HCT116 (cell line): ENCODE measurements around the gene PRSS33. TPM values are rescaled to one million over a fixed set of nuclear protein-coding genes. Genes with fewer than 3 reads are reported as not detected.

ENCODE experiments used
- ATAC-seq: fragments of 200-7000 bp; cut with Tn5 transposase; 2 replicates; pipeline ENCODE4 v1.9.1; 2020; ENCODE audit warnings: mild to moderate bottlenecking, moderate library complexity
- BruUV-seq: library from RNA; stranded (reverse); fragments of 400-500 nt; replicated peaks from 2 replicates; lab custom pipeline; 2021; lab: Mats Ljungman, UMichigan
- CTCF ChIA-PET: fragments of 300-600 bp; sonication (Branson Sonifier 250); formaldehyde crosslinking; loops from one replicate; lab custom pipeline; 2021; ENCODE audit warnings: antibody characterized with exemption; lab: Charles Lee
- POLR2A ChIA-PET: fragments of 300-600, 350-600 bp; sonication (Branson Sonifier 250); formaldehyde crosslinking; loops from one replicate; lab custom pipeline; 2021; ENCODE audit warnings: antibody characterized with exemption; lab: Charles Lee
- RAD21 ChIA-PET, 2 experiments: fragments of 300-600 bp; sonication (Branson Sonifier 250); formaldehyde crosslinking; loops; one replicate each; lab custom pipeline; 2023; ENCODE audit warnings: low total read pairs in 2 of 2; ENCODE audit not compliant: uncharacterized antibody in 2 of 2, unreplicated experiment in 2 of 2, low non-redundant PET in 1 of 2; lab: Charles Lee
- DNase-seq: peaks from one replicate; pipeline ENCODE4 v3.0.0-alpha.2; 2010; ENCODE audit warnings: low read depth, low spot score
- H2AFZ ChIP-seq: fragments of 200-600 bp; shearing (Covaris generic), sonication (generic); 2 replicates; pipeline ENCODE4 v1.6.1; 2017; ENCODE audit warnings: low read depth, mixed run types, mixed read lengths, antibody characterized with exemption, low read length; ENCODE audit not compliant: poor library complexity, severe bottlenecking
- H3K27ac ChIP-seq: 2 replicates; pipeline ENCODE4 v1.5.1; 2012; ENCODE audit warnings: low read depth, low read length
- H3K27me3 ChIP-seq: fragments of 200-600 bp; sonication (generic); 2 replicates; pipeline ENCODE4 v1.6.1; 2016; ENCODE audit warnings: mixed run types, low read length, mixed read lengths; ENCODE audit not compliant: insufficient read depth
- H3K36me3 ChIP-seq, 2 experiments: fragments of 200-500 bp in 1 of 2; fragments of 200-600 bp in 1 of 2; sonication (Bioruptor generic) in 1 of 2; sonication (generic) in 1 of 2; 2 replicates each; pipeline versions ENCODE4 v1.5.1 to v1.6.1; 2014 to 2016; ENCODE audit warnings: low read length in 2 of 2, inconsistent platforms in 1 of 2, mixed read lengths in 1 of 2, mixed run types in 1 of 2; ENCODE audit not compliant: insufficient read depth in 2 of 2, control insufficient read depth in 1 of 2
- H3K4me1 ChIP-seq, 2 experiments: fragments of 200-600 bp in 1 of 2; sonication (generic) in 1 of 2; 2 replicates each; pipeline versions ENCODE4 v1.5.1 to v1.6.1; 2012 to 2017; ENCODE audit warnings: low read length in 2 of 2, inconsistent platforms in 1 of 2, mild to moderate bottlenecking in 1 of 2, mixed read lengths in 1 of 2, mixed run types in 1 of 2, moderate library complexity in 1 of 2; ENCODE audit not compliant: insufficient read depth in 2 of 2, control insufficient read depth in 1 of 2
- H3K4me2 ChIP-seq: fragments of 200-600 bp; sonication (generic); 2 replicates; pipeline ENCODE4 v1.6.1; 2017; ENCODE audit warnings: mixed run types, low read length, mixed read lengths
- H3K4me3 ChIP-seq, 2 experiments: fragments of 200-600 bp in 1 of 2; sonication (generic) in 1 of 2; replicated peaks in 1 of 2; 2 replicates each; pipeline ENCODE4 v1.5.1; 2011 to 2016; ENCODE audit warnings: low read length in 2 of 2, control low read depth in 1 of 2, low read depth in 1 of 2, mild to moderate bottlenecking in 1 of 2, mixed read lengths in 1 of 2, mixed run types in 1 of 2
- H3K79me2 ChIP-seq: fragments of 200-600 bp; sonication (generic); 2 replicates; pipeline ENCODE4 v1.6.1; 2017; ENCODE audit warnings: mild to moderate bottlenecking, mixed run types, low read length, moderate library complexity, mixed read lengths; ENCODE audit not compliant: insufficient read depth
- H3K9ac ChIP-seq: fragments of 200-600 bp; sonication (generic); 2 replicates; pipeline ENCODE4 v1.6.1; 2016; ENCODE audit warnings: low read length, mixed read lengths
- H3K9me2 ChIP-seq: fragments of 200-600 bp; sonication (generic), shearing (Covaris generic); 2 replicates; pipeline ENCODE4 v1.6.1; 2017; ENCODE audit warnings: mixed run types, mild to moderate bottlenecking, moderate library complexity; ENCODE audit not compliant: insufficient read depth
- H3K9me3 ChIP-seq, 2 experiments: fragments of 200-500 bp in 1 of 2; fragments of 200-600 bp in 1 of 2; sonication (Bioruptor generic) in 1 of 2; sonication (generic) in 1 of 2; 2 replicates each; pipeline ENCODE4 v1.6.1; 2014 to 2017; ENCODE audit warnings: low read length in 2 of 2, mixed read lengths in 2 of 2, inconsistent platforms in 1 of 2, low read depth in 1 of 2, mild to moderate bottlenecking in 1 of 2, mixed run types in 1 of 2, moderate library complexity in 1 of 2; ENCODE audit not compliant: control insufficient read depth in 1 of 2, insufficient read depth in 1 of 2
- H4K20me1 ChIP-seq: fragments of 200-600 bp; sonication (generic), shearing (Covaris generic); 2 replicates; pipeline ENCODE4 v1.6.1; 2017; ENCODE audit warnings: mixed run types, mild to moderate bottlenecking, moderate library complexity; ENCODE audit not compliant: insufficient read depth
- ATF3 ChIP-seq: IDR thresholded peaks from 2 replicates; pipeline ENCODE4 v1.6.1; 2012
- CBX3 ChIP-seq: IDR thresholded peaks from 2 replicates; pipeline ENCODE4 v1.6.1; 2012; ENCODE audit warnings: low read depth
- CEBPB ChIP-seq: IDR thresholded peaks from 2 replicates; pipeline ENCODE4 v1.6.1; 2012; ENCODE audit warnings: low read depth
- EGR1 ChIP-seq: IDR thresholded peaks from 2 replicates; pipeline ENCODE4 v1.6.1; 2012; ENCODE audit warnings: low read depth
- ELF1 ChIP-seq: IDR thresholded peaks from 2 replicates; pipeline ENCODE4 v1.6.1; 2012; ENCODE audit warnings: low read depth, borderline replicate concordance
- EZH2phosphoT487 ChIP-seq: fragments of 200-600 bp; IDR thresholded peaks from 2 replicates; pipeline ENCODE4 v1.6.1; 2018; ENCODE audit warnings: antibody characterized with exemption, borderline replicate concordance
- JUND ChIP-seq: IDR thresholded peaks from 2 replicates; pipeline ENCODE4 v1.6.1; 2012
- POLR2AphosphoS5 ChIP-seq: IDR thresholded peaks from 2 replicates; pipeline ENCODE4 v1.6.1; 2011; ENCODE audit warnings: mild to moderate bottlenecking, low read depth, low read length, moderate library complexity
- SRF ChIP-seq: IDR thresholded peaks from 2 replicates; pipeline ENCODE4 v1.6.1; 2012; ENCODE audit warnings: low read depth
- TCF7L2 ChIP-seq: IDR thresholded peaks from 2 replicates; pipeline ENCODE4 v1.7.0; 2011; ENCODE audit warnings: borderline replicate concordance, inconsistent platforms; ENCODE audit not compliant: insufficient read depth, insufficient read length; ENCODE audit errors: extremely low read depth
- YY1 ChIP-seq: IDR thresholded peaks from 2 replicates; pipeline ENCODE4 v1.6.1; 2011; ENCODE audit warnings: low read length, low read depth, moderate library complexity, mild to moderate bottlenecking; ENCODE audit not compliant: insufficient replicate concordance; ENCODE audit errors: extremely low read depth
- ZNF274 ChIP-seq: fragments of 200-500 bp; sonication (Bioruptor generic); IDR thresholded peaks from 2 replicates; pipeline ENCODE4 v1.6.1; 2014; ENCODE audit warnings: mild to moderate bottlenecking, low read depth, low read length, inconsistent platforms
- intact Hi-C: fragments of 100-400 bp; cut with micrococcal nuclease; formaldehyde crosslinking; loops from 2 replicates; pipeline ENCODE4 v1.10.0; 2022
- total RNA-seq: library from RNA; stranded (reverse); gene quantifications from one replicate; pipeline ENCODE4 v1.2.1, GENCODE V29; 2021; ENCODE audit not compliant: unreplicated experiment
- TF ChIP-seq, protein P1 (sequence below): IDR thresholded peaks from 2 replicates; pipeline ENCODE4 v1.6.1; 2011; ENCODE audit warnings: mild to moderate bottlenecking, low read length, moderate library complexity; ENCODE audit not compliant: insufficient replicate concordance; ENCODE audit errors: extremely low read depth
- TF ChIP-seq, protein P2 (sequence below): IDR thresholded peaks from 2 replicates; pipeline ENCODE4 v1.6.1; 2012; ENCODE audit warnings: low read depth
- TF ChIP-seq, protein P3 (sequence below), 3 experiments: fragments of 200-600 bp in 1 of 3; sonication (generic) in 1 of 3; IDR thresholded peaks in 2 of 3; conservative IDR thresholded peaks in 1 of 3; 2 replicates each; pipeline ENCODE4 v1.5.1; 2012 to 2017; ENCODE audit warnings: low read depth in 2 of 3, low read length in 2 of 3, antibody characterized with exemption in 1 of 3, borderline replicate concordance in 1 of 3, control low read depth in 1 of 3, mild to moderate bottlenecking in 1 of 3, mixed read lengths in 1 of 3, mixed run types in 1 of 3, moderate library complexity in 1 of 3; ENCODE audit not compliant: insufficient read depth in 1 of 3

PRSS33 gene
- total RNA-seq, 1 experiment from 2014 or later: not detected

DNA sequence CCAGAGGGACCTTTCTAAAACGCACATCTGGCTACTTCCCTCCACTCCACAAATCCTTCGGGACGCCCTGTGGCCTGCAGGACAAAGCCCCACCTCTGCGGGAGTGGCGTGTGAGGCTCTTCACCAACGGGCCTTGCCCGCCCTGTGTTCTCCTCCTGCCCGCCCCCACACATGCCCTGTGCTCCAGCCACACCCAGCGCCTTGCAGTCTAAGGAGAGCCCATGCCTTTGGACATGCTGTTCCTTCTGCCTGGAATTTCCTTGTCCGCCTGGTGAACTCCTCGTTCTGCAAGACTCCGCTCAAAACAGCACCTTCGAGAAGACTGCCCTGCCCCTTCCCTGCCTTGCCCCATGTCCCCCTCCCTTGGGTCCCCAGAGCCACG is 17.7 kb downstream of the PRSS33 start:
- Histone ChIP-seq H3K9ac (0 out of 2 replicates have a peak overlapping the region, but pooled peaks have one; percentile 1), H3K9me2 (no peaks in the 10 kb centered on the region), H2AFZ (no peak overlapping the region), H3K9me3 (no peaks in the 10 kb centered on the region), H3K27me3 (no peaks in the 10 kb centered on the region), H3K27ac (peak overlapping the region; percentile 34; the same call in 1 of the 2 replicates), H3K4me2 (no peak overlapping the region), H3K4me3 (no peak overlapping the region), H3K36me3 (peaks cover 40 to 82% of the 10 kb centered on the region in 2 experiments), H3K4me1 (peaks cover 0 to 46% of the 10 kb centered on the region in 2 experiments; a peak in 2 of 4 replicates), H4K20me1 (peaks cover 16% of the 10 kb centered on the region; the same call in 1 of the 2 replicates), H3K79me2 (peaks cover 89% of the 10 kb centered on the region)
- TF ChIP-seq SRF: no peak
- TF ChIP-seq, protein P1, sequence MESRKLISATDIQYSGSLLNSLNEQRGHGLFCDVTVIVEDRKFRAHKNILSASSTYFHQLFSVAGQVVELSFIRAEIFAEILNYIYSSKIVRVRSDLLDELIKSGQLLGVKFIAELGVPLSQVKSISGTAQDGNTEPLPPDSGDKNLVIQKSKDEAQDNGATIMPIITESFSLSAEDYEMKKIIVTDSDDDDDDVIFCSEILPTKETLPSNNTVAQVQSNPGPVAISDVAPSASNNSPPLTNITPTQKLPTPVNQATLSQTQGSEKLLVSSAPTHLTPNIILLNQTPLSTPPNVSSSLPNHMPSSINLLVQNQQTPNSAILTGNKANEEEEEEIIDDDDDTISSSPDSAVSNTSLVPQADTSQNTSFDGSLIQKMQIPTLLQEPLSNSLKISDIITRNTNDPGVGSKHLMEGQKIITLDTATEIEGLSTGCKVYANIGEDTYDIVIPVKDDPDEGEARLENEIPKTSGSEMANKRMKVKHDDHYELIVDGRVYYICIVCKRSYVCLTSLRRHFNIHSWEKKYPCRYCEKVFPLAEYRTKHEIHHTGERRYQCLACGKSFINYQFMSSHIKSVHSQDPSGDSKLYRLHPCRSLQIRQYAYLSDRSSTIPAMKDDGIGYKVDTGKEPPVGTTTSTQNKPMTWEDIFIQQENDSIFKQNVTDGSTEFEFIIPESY: no peak
- TF ChIP-seq CBX3: no peak
- TF ChIP-seq, protein P2, sequence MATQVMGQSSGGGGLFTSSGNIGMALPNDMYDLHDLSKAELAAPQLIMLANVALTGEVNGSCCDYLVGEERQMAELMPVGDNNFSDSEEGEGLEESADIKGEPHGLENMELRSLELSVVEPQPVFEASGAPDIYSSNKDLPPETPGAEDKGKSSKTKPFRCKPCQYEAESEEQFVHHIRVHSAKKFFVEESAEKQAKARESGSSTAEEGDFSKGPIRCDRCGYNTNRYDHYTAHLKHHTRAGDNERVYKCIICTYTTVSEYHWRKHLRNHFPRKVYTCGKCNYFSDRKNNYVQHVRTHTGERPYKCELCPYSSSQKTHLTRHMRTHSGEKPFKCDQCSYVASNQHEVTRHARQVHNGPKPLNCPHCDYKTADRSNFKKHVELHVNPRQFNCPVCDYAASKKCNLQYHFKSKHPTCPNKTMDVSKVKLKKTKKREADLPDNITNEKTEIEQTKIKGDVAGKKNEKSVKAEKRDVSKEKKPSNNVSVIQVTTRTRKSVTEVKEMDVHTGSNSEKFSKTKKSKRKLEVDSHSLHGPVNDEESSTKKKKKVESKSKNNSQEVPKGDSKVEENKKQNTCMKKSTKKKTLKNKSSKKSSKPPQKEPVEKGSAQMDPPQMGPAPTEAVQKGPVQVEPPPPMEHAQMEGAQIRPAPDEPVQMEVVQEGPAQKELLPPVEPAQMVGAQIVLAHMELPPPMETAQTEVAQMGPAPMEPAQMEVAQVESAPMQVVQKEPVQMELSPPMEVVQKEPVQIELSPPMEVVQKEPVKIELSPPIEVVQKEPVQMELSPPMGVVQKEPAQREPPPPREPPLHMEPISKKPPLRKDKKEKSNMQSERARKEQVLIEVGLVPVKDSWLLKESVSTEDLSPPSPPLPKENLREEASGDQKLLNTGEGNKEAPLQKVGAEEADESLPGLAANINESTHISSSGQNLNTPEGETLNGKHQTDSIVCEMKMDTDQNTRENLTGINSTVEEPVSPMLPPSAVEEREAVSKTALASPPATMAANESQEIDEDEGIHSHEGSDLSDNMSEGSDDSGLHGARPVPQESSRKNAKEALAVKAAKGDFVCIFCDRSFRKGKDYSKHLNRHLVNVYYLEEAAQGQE: no peak
- TF ChIP-seq ELF1: no peak
- no peak for TF ChIP-seq POLR2AphosphoS5
- TF ChIP-seq, protein P3, sequence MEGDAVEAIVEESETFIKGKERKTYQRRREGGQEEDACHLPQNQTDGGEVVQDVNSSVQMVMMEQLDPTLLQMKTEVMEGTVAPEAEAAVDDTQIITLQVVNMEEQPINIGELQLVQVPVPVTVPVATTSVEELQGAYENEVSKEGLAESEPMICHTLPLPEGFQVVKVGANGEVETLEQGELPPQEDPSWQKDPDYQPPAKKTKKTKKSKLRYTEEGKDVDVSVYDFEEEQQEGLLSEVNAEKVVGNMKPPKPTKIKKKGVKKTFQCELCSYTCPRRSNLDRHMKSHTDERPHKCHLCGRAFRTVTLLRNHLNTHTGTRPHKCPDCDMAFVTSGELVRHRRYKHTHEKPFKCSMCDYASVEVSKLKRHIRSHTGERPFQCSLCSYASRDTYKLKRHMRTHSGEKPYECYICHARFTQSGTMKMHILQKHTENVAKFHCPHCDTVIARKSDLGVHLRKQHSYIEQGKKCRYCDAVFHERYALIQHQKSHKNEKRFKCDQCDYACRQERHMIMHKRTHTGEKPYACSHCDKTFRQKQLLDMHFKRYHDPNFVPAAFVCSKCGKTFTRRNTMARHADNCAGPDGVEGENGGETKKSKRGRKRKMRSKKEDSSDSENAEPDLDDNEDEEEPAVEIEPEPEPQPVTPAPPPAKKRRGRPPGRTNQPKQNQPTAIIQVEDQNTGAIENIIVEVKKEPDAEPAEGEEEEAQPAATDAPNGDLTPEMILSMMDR (IDR thresholded peaks at IDR 0.05 in 2 of 3, conservative IDR thresholded peaks at IDR 0.05 in 1 of 3; ENCODE audit: borderline replicate concordance in 1 of 3, insufficient read depth in 1 of 3, low read depth in 2 of 3, low read length in 2 of 3): no peak
- no peak for TF ChIP-seq TCF7L2
- no peak for TF ChIP-seq YY1
- no peak for TF ChIP-seq ATF3
- TF ChIP-seq JUND: no peak
- TF ChIP-seq EZH2phosphoT487: no peak
- no peak for TF ChIP-seq ZNF274
- TF ChIP-seq EGR1: no peak
- no peak for TF ChIP-seq CEBPB
- BruUV-seq: no TSS peak
- ChIA-PET CTCF (no interaction called here), POLR2A (interaction anchor here (0.6 kb wide), 1 partner anchor 17 kb away, joined by 3 read pairs; the partner anchor contains the start of gene SRRM2), RAD21 (no interaction called here)
- intact Hi-C loops: no loop called here
- ATAC-seq (peak; percentile 41), DNase-seq (no peak)
